NB4 (cell line): ENCODE results near the gene NUDT1.

Source experiments
- CTCF ChIP-seq: IDR thresholded peaks from one replicate; pipeline ENCODE4 v1.5.1; 2012; ENCODE audit warnings: low read depth, low read length
- MAX ChIP-seq: IDR thresholded peaks from 2 replicates; pipeline ENCODE4 v1.6.1; 2011; ENCODE audit warnings: low read depth, low read length
- MYC ChIP-seq: IDR thresholded peaks from 2 replicates; pipeline ENCODE4 v1.6.1; 2011; ENCODE audit warnings: low read depth, low read length
- POLR2A ChIP-seq: IDR thresholded peaks from 2 replicates; pipeline ENCODE4 v1.6.1; 2011; ENCODE audit warnings: mild to moderate bottlenecking; ENCODE audit not compliant: insufficient read length; ENCODE audit errors: extremely low read depth

- TF ChIP-seq CTCF, result no peak
- TF ChIP-seq MAX, result no peak
- no peak for TF ChIP-seq POLR2A
- no peak for TF ChIP-seq MYC
Observed at GRCh38 chr7:2198206-2198605, 43.8 kb upstream of the NUDT1 start.
